HepG2 (cell line): Measurements from ENCODE around the gene IRAK2. TPM values are rescaled to one million over a fixed set of nuclear protein-coding genes. Genes with fewer than 3 reads are reported as not detected.

Experiments used
- ARID5B ChIP-seq: IDR thresholded peaks from 2 replicates; pipeline ENCODE4 v1.4.0; 2020; ENCODE audit warnings: mild to moderate bottlenecking, missing genetic modification reagents
- HMG20A ChIP-seq: IDR thresholded peaks from 2 replicates; pipeline ENCODE4 v1.6.1; 2016; ENCODE audit warnings: borderline replicate concordance
- MXD4 ChIP-seq: IDR thresholded peaks from 2 replicates; pipeline ENCODE4 v1.6.1; 2016; ENCODE audit warnings: mild to moderate bottlenecking, missing biosample characterization, missing genetic modification reagents
- SALL1 ChIP-seq: sonication (generic); formaldehyde crosslinking; IDR thresholded peaks from 2 replicates; pipeline ENCODE4 v1.8.0; 2022; ENCODE audit warnings: mild to moderate bottlenecking, missing genetic modification reagents
- ZNF3 ChIP-seq: IDR thresholded peaks from 2 replicates; pipeline ENCODE4 v1.7.0; 2017; ENCODE audit warnings: inconsistent platforms
- ZNF407 ChIP-seq: sonication (generic); formaldehyde crosslinking; IDR thresholded peaks from one replicate; pipeline ENCODE4 v1.5.1; 2020; ENCODE audit warnings: mild to moderate bottlenecking, missing genetic modification reagents; ENCODE audit errors: not compliant biosample characterization
- polyA plus RNA-seq, 8 experiments: library from polyadenylated mRNA; depleted of rRNA in 3 of 8; stranded (reverse) in 7 of 8; unstranded in 1 of 8; fragments of >200 nt; fragmentation: Illumina TruSeq in 4 of 8; extraction: Trizol in 4 of 8; gene quantifications; 2 replicates each; pipeline versions ENCODE4 v1.2.1 to v1.2.3, GENCODE V29; 2011 to 2016; ENCODE audit warnings: low read depth in 4 of 8, missing spikeins in 1 of 8, mixed read lengths in 1 of 8; ENCODE audit not compliant: insufficient read depth in 1 of 8
- total RNA-seq, 5 experiments: library from RNA; depleted of rRNA; stranded (reverse); fragments of >200 nt; fragmentation: Illumina TruSeq; extraction: Trizol; gene quantifications; 2 replicates each; pipeline ENCODE4 v1.2.3, GENCODE V29; 2016; ENCODE audit warnings: low read depth in 1 of 5
- TF ChIP-seq, protein P1 (sequence below): sonication (generic); formaldehyde crosslinking; IDR thresholded peaks from 2 replicates; pipeline ENCODE4 v1.5.1; 2020; ENCODE audit warnings: mild to moderate bottlenecking, missing genetic modification reagents, borderline replicate concordance
- TF ChIP-seq, protein P2 (sequence below): sonication (generic); formaldehyde crosslinking; IDR thresholded peaks from 2 replicates; pipeline ENCODE4 v1.8.0; 2022; ENCODE audit warnings: mild to moderate bottlenecking, missing genetic modification reagents

The IRAK2 gene
- total and polyA plus RNA-seq, 2 of the 13 experiments (the other 11 are each of a cell fraction or from before 2014, with no cell fraction given): 13.1 to 23.3 TPM

- TF ChIP-seq, protein P1, sequence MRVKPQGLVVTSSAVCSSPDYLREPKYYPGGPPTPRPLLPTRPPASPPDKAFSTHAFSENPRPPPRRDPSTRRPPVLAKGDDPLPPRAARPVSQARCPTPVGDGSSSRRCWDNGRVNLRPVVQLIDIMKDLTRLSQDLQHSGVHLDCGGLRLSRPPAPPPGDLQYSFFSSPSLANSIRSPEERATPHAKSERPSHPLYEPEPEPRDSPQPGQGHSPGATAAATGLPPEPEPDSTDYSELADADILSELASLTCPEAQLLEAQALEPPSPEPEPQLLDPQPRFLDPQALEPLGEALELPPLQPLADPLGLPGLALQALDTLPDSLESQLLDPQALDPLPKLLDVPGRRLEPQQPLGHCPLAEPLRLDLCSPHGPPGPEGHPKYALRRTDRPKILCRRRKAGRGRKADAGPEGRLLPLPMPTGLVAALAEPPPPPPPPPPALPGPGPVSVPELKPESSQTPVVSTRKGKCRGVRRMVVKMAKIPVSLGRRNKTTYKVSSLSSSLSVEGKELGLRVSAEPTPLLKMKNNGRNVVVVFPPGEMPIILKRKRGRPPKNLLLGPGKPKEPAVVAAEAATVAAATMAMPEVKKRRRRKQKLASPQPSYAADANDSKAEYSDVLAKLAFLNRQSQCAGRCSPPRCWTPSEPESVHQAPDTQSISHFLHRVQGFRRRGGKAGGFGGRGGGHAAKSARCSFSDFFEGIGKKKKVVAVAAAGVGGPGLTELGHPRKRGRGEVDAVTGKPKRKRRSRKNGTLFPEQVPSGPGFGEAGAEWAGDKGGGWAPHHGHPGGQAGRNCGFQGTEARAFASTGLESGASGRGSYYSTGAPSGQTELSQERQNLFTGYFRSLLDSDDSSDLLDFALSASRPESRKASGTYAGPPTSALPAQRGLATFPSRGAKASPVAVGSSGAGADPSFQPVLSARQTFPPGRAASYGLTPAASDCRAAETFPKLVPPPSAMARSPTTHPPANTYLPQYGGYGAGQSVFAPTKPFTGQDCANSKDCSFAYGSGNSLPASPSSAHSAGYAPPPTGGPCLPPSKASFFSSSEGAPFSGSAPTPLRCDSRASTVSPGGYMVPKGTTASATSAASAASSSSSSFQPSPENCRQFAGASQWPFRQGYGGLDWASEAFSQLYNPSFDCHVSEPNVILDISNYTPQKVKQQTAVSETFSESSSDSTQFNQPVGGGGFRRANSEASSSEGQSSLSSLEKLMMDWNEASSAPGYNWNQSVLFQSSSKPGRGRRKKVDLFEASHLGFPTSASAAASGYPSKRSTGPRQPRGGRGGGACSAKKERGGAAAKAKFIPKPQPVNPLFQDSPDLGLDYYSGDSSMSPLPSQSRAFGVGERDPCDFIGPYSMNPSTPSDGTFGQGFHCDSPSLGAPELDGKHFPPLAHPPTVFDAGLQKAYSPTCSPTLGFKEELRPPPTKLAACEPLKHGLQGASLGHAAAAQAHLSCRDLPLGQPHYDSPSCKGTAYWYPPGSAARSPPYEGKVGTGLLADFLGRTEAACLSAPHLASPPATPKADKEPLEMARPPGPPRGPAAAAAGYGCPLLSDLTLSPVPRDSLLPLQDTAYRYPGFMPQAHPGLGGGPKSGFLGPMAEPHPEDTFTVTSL (CRISPR knock-in tag): 0 out of 2 replicates have a peak, but pooled peaks have one; percentile 42
- TF ChIP-seq ARID5B: peak; percentile 66
- TF ChIP-seq, protein P2, sequence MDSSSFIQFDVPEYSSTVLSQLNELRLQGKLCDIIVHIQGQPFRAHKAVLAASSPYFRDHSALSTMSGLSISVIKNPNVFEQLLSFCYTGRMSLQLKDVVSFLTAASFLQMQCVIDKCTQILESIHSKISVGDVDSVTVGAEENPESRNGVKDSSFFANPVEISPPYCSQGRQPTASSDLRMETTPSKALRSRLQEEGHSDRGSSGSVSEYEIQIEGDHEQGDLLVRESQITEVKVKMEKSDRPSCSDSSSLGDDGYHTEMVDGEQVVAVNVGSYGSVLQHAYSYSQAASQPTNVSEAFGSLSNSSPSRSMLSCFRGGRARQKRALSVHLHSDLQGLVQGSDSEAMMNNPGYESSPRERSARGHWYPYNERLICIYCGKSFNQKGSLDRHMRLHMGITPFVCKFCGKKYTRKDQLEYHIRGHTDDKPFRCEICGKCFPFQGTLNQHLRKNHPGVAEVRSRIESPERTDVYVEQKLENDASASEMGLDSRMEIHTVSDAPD (CRISPR knock-in tag): no peak
- TF ChIP-seq ZNF3 (CRISPR knock-in tag): peak; percentile 9; the same call in 1 of the 2 replicates
- TF ChIP-seq HMG20A (CRISPR knock-in tag): peak; percentile 69; the same call in 1 of the 2 replicates
- TF ChIP-seq MXD4 (CRISPR knock-in tag): no peak
- no peak for TF ChIP-seq ZNF407
- peak; percentile 32; the same call in 1 of the 2 replicates for TF ChIP-seq SALL1 (CRISPR knock-in tag)
Observed at GRCh38 chr3:10249833-10250232, 85.1 kb downstream of the IRAK2 start (continued).
